Body of pancreas (tissue), 4 donors: ENCODE data around the gene OR6C1.

ENCODE experiments used
- POLR2A ChIP-seq, 3 donors: fragments of 450-650 bp; IDR thresholded peaks; one replicate each; pipeline ENCODE4 v1.6.1; 2016; ENCODE audit warnings: antibody characterized with exemption in 3 of 3, mild to moderate bottlenecking in 2 of 3
- TF ChIP-seq, protein P1 (sequence below), 7 experiments: fragments of 450-650 bp in 4 of 7; fragments of 200-600 bp in 3 of 7; sonication (generic) in 3 of 7; IDR thresholded peaks; one replicate each; pipeline ENCODE4 v1.5.1; 2016 to 2019; ENCODE audit warnings: antibody characterized with exemption in 7 of 7

DNA sequence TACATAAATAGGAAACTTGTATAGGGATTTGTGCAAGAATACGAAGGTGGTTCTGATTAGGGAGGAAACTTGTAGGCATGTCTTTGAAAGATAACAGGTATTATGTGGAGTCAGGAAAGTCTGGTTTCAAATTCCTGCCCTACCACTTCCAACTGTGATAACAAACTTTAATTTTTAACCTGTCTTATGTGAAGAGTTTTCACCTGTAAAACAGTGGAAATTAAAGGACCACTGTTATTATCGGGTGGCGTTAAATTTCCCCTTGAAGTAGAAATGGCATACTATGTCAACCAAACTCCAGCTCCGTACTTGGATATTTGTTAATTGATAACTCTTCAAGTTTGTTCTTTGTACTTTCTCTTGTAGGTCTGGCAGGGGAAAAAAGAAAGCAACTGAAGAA is 6.1 kb downstream of the OR6C1 start:
- TF ChIP-seq, protein P1, sequence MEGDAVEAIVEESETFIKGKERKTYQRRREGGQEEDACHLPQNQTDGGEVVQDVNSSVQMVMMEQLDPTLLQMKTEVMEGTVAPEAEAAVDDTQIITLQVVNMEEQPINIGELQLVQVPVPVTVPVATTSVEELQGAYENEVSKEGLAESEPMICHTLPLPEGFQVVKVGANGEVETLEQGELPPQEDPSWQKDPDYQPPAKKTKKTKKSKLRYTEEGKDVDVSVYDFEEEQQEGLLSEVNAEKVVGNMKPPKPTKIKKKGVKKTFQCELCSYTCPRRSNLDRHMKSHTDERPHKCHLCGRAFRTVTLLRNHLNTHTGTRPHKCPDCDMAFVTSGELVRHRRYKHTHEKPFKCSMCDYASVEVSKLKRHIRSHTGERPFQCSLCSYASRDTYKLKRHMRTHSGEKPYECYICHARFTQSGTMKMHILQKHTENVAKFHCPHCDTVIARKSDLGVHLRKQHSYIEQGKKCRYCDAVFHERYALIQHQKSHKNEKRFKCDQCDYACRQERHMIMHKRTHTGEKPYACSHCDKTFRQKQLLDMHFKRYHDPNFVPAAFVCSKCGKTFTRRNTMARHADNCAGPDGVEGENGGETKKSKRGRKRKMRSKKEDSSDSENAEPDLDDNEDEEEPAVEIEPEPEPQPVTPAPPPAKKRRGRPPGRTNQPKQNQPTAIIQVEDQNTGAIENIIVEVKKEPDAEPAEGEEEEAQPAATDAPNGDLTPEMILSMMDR (IDR thresholded peaks at IDR 0.05): no peak
- no peak for TF ChIP-seq POLR2A (IDR thresholded peaks at IDR 0.05)
